ENCODE data around the gene AXDND1. TPM values are rescaled to one million over a fixed set of nuclear protein-coding genes. Genes with fewer than 3 reads are reported as not detected.

Gene AXDND1
- polyA plus RNA-seq, 1 donor (not counting 4 experiments of a cell fraction or from before 2014, with no cell fraction given), result 0.04 TPM

GRCh38 chr1:179372160-179372559 lies 6.4 kb downstream of the AXDND1 start:
- FAIRE-seq (no peak), DNase-seq (ENCODE audit: low read depth, low spot score) (no peak)
- Histone ChIP-seq H3K4me3 (ENCODE audit: control insufficient read depth in 2 of 3, extremely low read depth in 1 of 3, insufficient read depth in 2 of 3, low read depth in 1 of 3, low read length in 3 of 3) (no peak overlapping the region), H3K9ac (ENCODE audit: control insufficient read depth, extremely low read depth, insufficient read depth, low read length) (no peak overlapping the region), H4K20me1 (ENCODE audit: control insufficient read depth, extremely low read depth, insufficient read depth, low read length) (no peaks in the 10 kb centered on the region), H3K79me2 (ENCODE audit: control insufficient read depth, insufficient read depth, low read length) (no peaks in the 10 kb centered on the region), H3K9me1 (ENCODE audit: control insufficient read depth, extremely low read depth, insufficient read depth, low read length) (no peaks in the 10 kb centered on the region), H3K27me3 (ENCODE audit: control insufficient read depth, extremely low read depth, insufficient read depth, low read length) (no peaks in the 10 kb centered on the region), H3K36me3 (ENCODE audit: control insufficient read depth in 2 of 2, extremely low read depth in 1 of 2, insufficient read depth in 2 of 2, low read length in 2 of 2) (no peaks in the 10 kb centered on the region), H3K4me2 (ENCODE audit: control insufficient read depth, extremely low read depth, insufficient read depth, low read depth, low read length) (no peak overlapping the region), H3K27ac (ENCODE audit: control insufficient read depth, insufficient read depth, low read length) (no peak overlapping the region), H3K9me3 (ENCODE audit: control insufficient read depth, low read depth, low read length) (no peaks in the 10 kb centered on the region), H3K4me1 (ENCODE audit: control insufficient read depth, extremely low read depth, insufficient read depth, low read length) (no peaks in the 10 kb centered on the region), H2AFZ (ENCODE audit: control insufficient read depth, low read length) (no peak overlapping the region)
- dilution Hi-C loops (cut with MboI; ENCODE audit: extremely low pct_ligation_motif_present, low sequenced_read_pairs), result no loop called here
- TF ChIP-seq EZH2 (IDR thresholded peaks at IDR 0.05; ENCODE audit: low read length), result no peak
- TF ChIP-seq, protein P1, sequence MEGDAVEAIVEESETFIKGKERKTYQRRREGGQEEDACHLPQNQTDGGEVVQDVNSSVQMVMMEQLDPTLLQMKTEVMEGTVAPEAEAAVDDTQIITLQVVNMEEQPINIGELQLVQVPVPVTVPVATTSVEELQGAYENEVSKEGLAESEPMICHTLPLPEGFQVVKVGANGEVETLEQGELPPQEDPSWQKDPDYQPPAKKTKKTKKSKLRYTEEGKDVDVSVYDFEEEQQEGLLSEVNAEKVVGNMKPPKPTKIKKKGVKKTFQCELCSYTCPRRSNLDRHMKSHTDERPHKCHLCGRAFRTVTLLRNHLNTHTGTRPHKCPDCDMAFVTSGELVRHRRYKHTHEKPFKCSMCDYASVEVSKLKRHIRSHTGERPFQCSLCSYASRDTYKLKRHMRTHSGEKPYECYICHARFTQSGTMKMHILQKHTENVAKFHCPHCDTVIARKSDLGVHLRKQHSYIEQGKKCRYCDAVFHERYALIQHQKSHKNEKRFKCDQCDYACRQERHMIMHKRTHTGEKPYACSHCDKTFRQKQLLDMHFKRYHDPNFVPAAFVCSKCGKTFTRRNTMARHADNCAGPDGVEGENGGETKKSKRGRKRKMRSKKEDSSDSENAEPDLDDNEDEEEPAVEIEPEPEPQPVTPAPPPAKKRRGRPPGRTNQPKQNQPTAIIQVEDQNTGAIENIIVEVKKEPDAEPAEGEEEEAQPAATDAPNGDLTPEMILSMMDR (optimal IDR thresholded peaks at IDR 0.05 in 1 of 3, IDR thresholded peaks at IDR 0.05 in 1 of 3, conservative IDR thresholded peaks at IDR 0.05 in 1 of 3; ENCODE audit: extremely low read depth in 1 of 3, insufficient read depth in 2 of 3, low read length in 3 of 3), result no peak

DNA sequence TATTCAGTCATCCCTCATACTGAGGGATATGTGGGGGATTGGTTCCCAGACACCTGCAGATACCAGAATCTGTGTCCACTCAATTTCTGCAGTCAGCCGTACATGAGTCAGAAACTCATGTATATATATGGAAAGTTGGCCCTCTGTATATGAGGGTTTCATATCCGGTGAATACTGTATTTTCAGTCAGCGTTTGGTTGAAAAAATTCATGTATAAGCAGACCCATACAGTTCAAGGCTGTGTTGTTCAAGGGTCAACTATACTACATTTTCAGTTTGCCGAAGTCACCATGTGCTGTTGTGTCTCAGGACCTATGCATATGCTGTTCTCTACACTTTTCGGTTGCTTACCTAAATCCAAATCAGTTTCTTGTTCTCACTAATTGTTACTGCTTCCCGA lies 10.5 kb downstream of the AXDND1 start:
- Histone ChIP-seq H3K4me3 (ENCODE audit: control insufficient read depth in 2 of 3, extremely low read depth in 1 of 3, insufficient read depth in 2 of 3, low read depth in 1 of 3, low read length in 3 of 3) (no peak overlapping the region), H3K4me1 (ENCODE audit: control insufficient read depth, extremely low read depth, insufficient read depth, low read length) (no peaks in the 10 kb centered on the region), H3K27me3 (ENCODE audit: control insufficient read depth, extremely low read depth, insufficient read depth, low read length) (no peaks in the 10 kb centered on the region), H4K20me1 (ENCODE audit: control insufficient read depth, extremely low read depth, insufficient read depth, low read length) (no peaks in the 10 kb centered on the region), H3K9me1 (ENCODE audit: control insufficient read depth, extremely low read depth, insufficient read depth, low read length) (no peaks in the 10 kb centered on the region), H3K4me2 (ENCODE audit: control insufficient read depth, extremely low read depth, insufficient read depth, low read depth, low read length) (no peak overlapping the region), H3K9me3 (ENCODE audit: control insufficient read depth, low read depth, low read length) (no peaks in the 10 kb centered on the region), H3K27ac (ENCODE audit: control insufficient read depth, insufficient read depth, low read length) (no peak overlapping the region), H3K9ac (ENCODE audit: control insufficient read depth, extremely low read depth, insufficient read depth, low read length) (no peak overlapping the region), H3K79me2 (ENCODE audit: control insufficient read depth, insufficient read depth, low read length) (no peaks in the 10 kb centered on the region), H2AFZ (ENCODE audit: control insufficient read depth, low read length) (no peak overlapping the region), H3K36me3 (ENCODE audit: control insufficient read depth in 2 of 2, extremely low read depth in 1 of 2, insufficient read depth in 2 of 2, low read length in 2 of 2) (no peaks in the 10 kb centered on the region)
- TF ChIP-seq, protein P1 (optimal IDR thresholded peaks at IDR 0.05 in 1 of 3, IDR thresholded peaks at IDR 0.05 in 1 of 3, conservative IDR thresholded peaks at IDR 0.05 in 1 of 3; ENCODE audit: extremely low read depth in 1 of 3, insufficient read depth in 2 of 3, low read length in 3 of 3), result no peak
- TF ChIP-seq EZH2 (IDR thresholded peaks at IDR 0.05; ENCODE audit: low read length), result no peak
- no peak for DNase-seq (ENCODE audit: low read depth, low spot score)
- dilution Hi-C loops (cut with MboI; ENCODE audit: extremely low pct_ligation_motif_present, low sequenced_read_pairs), result no loop called here
- FAIRE-seq, result no peak

Data from keratinocyte (primary cell).